ENCODE data around the gene TBL1XR1.

The TBL1XR1 gene

DNA sequence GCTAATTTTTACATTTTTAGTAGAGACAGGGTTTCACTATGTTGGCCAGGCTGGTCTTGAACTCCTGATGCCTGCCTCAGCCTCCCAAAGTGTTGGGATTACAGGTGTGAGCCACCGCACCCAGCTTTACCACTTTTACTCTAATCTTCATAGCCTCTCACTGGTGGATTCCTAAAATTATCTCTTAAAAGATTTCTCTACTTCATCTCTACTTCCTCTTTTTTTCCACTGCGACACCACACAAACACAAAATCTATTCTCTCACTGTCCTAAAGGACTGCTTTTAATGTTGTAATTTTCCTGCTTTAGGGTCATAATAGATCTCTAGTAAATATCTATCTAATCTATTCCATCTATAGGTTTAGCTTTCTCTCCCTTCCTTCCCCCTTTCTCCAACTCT, 34.0 kb upstream of the TBL1XR1 start:
- no peak overlapping the region for H3K4me3 ChIP-seq (replicated peaks; ENCODE audit: low read depth, low read length)
- DNase-seq (ENCODE audit: low read depth), result no peak

DNA sequence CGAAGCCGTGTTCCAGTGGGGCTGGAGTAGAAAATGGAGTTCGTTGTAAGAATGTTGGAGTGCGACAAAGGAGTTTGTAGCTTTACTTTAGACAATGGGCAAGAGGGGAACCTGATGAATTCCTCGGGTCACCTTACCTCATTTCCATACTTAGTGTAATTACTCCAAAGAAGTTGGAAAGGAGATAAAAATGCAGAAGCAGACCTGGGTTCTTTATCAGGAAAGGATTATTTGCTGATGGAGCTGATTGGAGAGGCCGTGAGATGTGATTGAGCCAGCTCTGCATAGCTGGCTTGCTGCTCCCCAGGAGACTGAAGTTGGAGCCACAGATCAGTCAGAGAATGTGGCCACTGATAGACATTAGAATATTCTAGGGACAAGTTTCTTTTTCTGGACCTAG, 33.4 kb upstream of the TBL1XR1 start:
- no peak for TF ChIP-seq CTCF (IDR thresholded peaks at IDR 0.05; ENCODE audit: low read length, missing control alignments)
- DNase-seq (ENCODE audit: low read depth), result no peak
- no peak overlapping the region for H3K4me3 ChIP-seq (replicated peaks; ENCODE audit: low read depth, low read length)

More for the DNA sequence above, 34.0 kb upstream of the TBL1XR1 start:
- TF ChIP-seq CTCF (IDR thresholded peaks at IDR 0.05; ENCODE audit: low read length, missing control alignments), result no peak

DNA sequence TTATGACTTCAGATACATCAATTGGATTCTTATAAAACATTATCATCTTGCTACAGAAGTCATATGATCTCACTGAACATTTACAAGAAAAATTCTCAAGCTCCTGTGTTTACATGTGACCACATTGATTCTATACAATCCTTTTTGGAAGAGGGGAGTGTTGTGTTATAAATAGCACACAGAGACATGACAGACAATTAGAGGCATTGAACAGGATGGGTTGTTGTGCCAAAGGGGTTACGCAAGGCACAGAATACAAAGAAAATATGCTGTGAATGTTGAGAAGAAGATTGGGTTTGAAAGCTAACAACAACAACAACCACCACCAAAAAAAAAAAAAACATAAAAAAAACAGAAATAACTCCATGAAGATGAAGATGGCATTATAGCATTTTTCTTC, 32.5 kb upstream of the TBL1XR1 start:
- peak; percentile 68 for DNase-seq (ENCODE audit: low read depth)
- TF ChIP-seq CTCF (IDR thresholded peaks at IDR 0.05; ENCODE audit: low read length, missing control alignments), result no peak
- no peak overlapping the region for H3K4me3 ChIP-seq (replicated peaks; ENCODE audit: low read depth, low read length)

DNA sequence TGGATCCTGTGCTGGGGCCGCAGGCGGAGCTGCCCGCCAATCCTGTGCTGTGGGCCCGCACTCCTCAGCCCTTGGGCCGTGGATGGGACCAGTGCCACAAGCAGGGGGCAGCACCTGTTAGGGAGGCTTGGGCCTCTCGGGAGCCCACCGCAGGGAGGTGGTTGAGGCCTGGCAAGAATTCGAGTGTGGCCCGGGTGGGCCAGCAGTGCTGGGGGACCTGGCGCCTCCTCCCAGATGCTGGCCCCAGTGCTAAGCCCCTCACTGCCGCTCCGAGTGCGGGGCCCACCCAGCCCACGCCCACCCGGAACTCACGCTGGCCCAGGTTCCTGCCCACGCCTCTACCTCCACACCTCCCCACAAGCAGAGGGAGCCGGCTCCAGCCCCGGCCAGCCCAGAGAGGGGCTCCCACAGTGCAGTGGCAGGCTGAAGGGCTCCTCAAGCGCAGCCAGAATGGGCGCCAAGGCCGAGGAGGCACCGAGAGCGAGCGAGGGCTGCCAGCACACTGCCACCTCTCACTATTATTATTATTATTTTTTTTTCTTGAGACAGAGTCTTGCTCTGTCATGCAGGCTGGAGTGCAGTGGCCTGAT, 31.4 kb upstream of the TBL1XR1 start:
- H3K4me3 ChIP-seq (replicated peaks; ENCODE audit: low read depth, low read length), result no peak overlapping the region
- no peak for TF ChIP-seq CTCF (IDR thresholded peaks at IDR 0.05; ENCODE audit: low read length, missing control alignments)
- DNase-seq (ENCODE audit: low read depth), result no peak

DNA sequence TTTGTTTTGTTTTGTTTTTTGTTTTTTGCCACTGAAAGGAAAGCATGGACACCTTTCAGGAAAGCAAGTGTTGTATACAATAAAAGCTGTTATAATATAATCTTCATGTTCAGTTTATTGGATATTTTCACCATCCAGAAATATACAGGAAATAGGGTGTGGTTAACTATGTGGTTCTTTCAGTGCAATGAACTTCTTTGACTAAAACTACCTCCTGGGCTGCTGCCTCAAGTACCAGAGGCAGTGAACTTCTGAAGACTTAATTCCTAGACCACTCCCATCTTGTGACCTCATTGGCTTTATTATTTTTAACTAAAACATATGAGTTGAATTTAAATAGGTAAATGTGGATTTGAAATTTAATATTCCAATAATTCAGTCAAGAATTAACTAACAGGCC, 27.1 kb upstream of the TBL1XR1 start:
- DNase-seq (ENCODE audit: low read depth), result no peak
- H3K4me3 ChIP-seq (replicated peaks; ENCODE audit: low read depth, low read length), result no peak overlapping the region

GRCh38 chr3:177221744-177222143, 24.5 kb upstream of the TBL1XR1 start:
- no peak for TF ChIP-seq CTCF (IDR thresholded peaks at IDR 0.05; ENCODE audit: low read length, missing control alignments)
- DNase-seq (ENCODE audit: low read depth), result no peak
- H3K4me3 ChIP-seq (replicated peaks; ENCODE audit: low read depth, low read length), result no peak overlapping the region

More for the DNA sequence above, 27.1 kb upstream of the TBL1XR1 start:
- TF ChIP-seq CTCF (IDR thresholded peaks at IDR 0.05; ENCODE audit: low read length, missing control alignments), result no peak

Data from fibroblast of pulmonary artery (primary cell).